ENCODE data around the gene SHROOM2.

- TF ChIP-seq CTCF (IDR thresholded peaks at IDR 0.05) (no peak), EP300 (IDR thresholded peaks at IDR 0.05) (no peak), POLR2A (IDR thresholded peaks at IDR 0.05) (no peak)
Measured at GRCh38 chrX:9825129-9825790, 39.0 kb downstream of the SHROOM2 start.
